Stimulated activated CD4-positive, alpha-beta T cell treated with anti-CD3 and anti-CD28 coated beads, Interleukin-4, amount 100 ng/mL, for 24 hours (primary cell): ENCODE measurements around the gene PSMF1.

Source experiments
- DNase-seq: peaks from one replicate; pipeline ENCODE4 v3.0.0-alpha.2; 2020

The PSMF1 gene

GRCh38 chr20:1166948-1167720 is 48.7 kb downstream of the PSMF1 start:
- no peak for DNase-seq

DNA sequence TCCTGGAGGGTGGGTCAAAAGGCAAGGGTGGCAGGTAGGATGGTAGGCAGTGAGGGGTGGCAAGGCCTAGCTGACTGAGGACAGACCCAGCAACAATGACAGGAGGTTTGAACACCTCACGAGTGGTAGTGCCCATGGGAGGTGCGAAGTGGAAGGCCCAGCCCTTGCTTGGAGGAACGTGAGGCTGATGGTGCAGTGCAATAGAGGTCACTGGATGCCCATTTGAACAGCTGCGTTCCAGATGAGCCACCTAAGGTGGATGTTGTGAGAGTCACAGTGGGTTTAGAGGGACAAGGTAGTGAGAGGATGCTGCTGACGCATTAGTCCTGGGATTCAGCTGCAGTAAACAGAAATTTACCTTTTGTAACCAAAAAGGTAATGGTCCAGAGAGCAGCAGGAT is 50.8 kb downstream of the PSMF1 start:
- no peak for DNase-seq

DNA sequence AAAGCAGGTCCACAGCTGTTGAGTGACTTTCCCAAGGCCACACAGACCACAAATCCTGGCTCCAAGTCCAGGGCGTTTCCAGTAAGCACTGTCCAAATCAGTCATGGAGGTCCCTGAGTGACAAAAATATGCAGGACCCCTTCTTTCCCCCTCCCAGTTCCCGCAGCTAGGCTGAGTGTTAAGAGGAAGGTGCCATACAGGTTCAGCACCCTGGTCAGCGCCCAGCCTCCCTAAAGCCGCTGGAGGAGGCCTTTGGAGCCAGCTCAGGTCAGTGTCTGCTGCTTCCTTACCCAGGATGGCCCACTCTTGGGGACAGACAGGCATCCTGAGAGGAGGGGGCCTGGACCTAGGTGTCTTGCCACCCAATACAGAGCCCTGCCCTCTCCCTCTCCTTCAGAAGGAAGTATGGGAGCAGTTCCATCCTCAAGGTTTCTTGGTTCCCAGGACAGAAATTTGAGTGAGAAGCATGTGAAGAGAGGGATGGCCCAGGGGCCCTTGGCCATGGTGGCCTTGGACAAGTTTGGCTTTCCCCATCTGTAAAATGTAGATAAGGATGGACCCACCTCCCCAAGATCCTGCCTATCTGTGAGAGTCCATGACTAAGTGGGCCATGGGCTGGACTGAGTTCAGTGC is 53.2 kb downstream of the PSMF1 start:
- DNase-seq = no peak

DNA sequence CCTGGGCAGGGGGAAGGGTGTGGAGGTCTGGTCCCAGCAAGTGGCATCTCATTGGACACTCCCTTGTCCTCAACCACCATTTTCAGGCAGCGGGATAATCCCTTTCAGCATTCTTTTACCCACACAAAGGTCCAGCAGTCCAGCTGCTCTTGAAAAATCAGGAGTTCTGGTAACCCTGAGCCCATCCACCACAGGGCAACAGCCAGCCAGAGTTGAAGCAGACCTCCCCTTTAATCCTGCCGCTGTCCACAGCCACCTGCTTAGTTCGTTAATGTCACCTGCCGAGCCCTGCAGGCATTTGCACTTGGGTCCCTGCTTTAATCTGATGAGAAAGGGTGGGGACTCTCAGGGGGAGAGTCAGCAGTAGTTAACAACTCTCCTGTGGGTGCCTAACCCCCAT is 55.3 kb downstream of the PSMF1 start:
- no peak for DNase-seq

DNA sequence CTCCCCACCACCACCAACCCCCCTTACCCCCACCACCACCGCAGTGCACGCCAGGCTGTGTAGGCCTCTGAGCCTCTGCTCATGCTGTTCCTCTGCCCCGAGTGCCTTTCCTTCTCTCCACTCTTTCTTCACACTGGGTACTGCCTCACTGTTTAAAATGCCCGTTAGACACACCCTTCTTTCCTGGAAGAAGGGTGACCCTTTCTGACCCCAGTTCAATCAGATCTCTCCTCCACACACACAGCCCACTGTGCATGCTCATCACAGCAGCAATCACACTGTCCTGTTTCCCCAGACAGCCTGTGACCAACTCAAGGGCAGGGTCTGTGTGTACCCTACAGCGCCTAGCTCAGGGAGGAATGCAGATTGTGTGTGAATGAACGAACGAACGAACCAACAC is 56.4 kb downstream of the PSMF1 start:
- no peak for DNase-seq

DNA sequence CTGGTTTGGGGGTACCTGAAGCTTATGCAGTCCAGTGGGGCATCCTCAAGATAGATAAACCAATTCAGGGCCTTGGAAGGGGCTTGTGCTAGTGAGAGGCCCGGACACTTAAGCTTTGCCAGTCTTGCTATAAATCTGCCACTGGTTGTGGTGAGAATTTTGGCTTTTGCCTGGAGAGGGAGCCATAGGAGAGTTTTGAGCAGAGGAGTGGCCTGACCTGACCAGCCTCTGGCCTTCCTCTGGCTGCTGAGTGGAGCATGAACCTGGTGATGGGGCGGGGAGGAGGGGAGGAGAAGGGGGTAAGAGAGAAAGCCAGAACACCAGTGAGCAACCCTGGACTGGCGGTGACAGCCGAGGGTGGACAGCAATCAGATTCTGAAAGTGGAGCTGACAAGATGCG is 59.3 kb downstream of the PSMF1 start:
- no peak for DNase-seq

DNA sequence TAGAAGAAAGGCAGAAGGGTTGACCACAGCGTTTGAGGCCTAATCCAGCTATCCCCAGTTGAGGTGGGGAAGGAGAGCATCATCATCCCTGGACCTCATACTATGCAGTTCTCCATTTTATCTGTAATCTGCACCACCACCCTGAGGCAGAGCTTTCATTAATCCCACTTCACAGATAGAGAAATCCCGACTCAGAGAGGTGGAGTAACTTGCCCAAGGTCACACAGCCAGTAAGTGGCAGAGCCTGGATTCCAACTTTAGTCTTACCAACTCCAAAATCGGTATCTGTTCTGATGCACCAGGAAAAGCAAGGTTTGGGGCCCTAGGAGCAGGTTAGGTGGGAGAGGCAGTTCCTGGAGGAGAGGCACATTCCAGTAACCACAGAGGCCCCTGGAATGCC is 59.7 kb downstream of the PSMF1 start:
- no peak for DNase-seq

GRCh38 chr20:1178623-1179022 is 60.2 kb downstream of the PSMF1 start:
- no peak for DNase-seq

GRCh38 chr20:1180949-1181348 is 62.5 kb downstream of the PSMF1 start:
- DNase-seq = no peak

GRCh38 chr20:1182106-1182505 is 63.7 kb downstream of the PSMF1 start:
- DNase-seq = no peak

- DNase-seq = no peak
Observed at GRCh38 chr20:1183153-1183552, 64.8 kb downstream of the PSMF1 start.

DNA sequence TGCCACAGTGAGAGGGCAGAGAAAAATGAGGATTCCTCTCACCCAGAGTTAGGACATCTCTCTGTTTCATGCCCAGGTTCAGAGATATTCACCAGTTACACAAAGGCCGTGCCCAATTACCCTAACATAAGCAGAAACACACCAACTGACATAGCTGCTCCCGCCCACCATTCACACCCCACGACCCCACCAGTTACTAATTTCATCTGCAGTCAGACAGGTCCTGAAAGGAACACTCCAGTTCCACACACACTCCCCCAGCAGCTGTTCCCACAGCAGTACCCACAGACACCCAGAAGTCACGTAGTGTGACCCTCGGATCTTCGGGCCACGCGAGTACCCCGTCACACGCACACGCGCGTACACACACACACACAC is 65.8 kb downstream of the PSMF1 start:
- DNase-seq = no peak

GRCh38 chr20:1184638-1185315 is 66.4 kb downstream of the PSMF1 start, which contains the start of gene TMEM74B:
TMEM74B (minus strand) TSS chr20:1184981; CDS start chr20:1183801, 1,180 bp downstream.
- DNase-seq = no peak

DNA sequence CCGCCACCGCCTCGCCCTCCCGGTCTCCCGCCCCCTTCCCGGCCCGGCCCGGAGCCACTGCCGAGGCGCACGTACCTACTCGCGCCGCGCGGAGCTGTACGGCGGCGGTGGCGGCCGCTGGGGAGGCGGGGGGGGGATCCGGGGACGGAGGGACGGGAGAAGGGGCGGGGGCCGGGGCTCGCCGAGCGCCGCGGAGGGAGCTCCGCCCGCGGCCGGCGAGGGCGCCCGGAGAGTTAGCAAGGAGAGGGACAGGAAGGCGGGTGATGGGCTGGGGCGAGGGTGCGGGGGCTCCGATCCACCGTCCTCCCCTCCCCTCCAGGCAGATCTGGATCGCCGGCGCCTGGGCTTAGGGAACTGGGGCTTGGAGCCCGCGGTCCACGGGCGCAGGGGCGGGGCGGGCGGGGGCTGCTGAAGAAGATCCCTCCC is 66.9 kb downstream of the PSMF1 start:
- no peak for DNase-seq

DNA sequence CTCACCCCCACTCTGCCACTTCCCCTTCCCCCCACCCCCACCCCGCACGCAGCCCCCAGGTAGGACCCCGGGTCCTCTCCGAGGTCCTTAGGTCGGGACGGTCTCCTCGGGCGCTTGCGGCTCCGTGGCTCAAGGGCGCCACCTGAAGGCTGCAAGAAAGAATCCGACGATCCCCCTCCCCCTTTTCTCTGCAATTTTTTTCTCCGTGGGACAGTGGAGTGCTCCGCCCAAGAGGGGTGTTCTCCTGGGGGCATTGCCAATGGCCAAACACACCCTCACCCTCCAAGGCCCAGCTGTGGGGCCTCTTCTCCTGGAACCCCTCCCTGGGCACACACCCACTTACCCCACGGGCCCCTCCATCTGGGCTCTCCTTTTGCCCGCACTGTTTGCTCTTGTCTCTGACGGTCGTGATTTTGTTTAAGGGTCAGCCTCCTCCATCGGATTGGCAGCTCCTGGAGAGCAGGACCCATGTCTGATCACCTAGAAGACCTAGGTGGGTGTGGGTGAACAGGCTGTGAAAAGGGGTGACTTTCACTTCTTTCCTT is 67.5 kb downstream of the PSMF1 start:
- DNase-seq = peak; percentile 50

DNA sequence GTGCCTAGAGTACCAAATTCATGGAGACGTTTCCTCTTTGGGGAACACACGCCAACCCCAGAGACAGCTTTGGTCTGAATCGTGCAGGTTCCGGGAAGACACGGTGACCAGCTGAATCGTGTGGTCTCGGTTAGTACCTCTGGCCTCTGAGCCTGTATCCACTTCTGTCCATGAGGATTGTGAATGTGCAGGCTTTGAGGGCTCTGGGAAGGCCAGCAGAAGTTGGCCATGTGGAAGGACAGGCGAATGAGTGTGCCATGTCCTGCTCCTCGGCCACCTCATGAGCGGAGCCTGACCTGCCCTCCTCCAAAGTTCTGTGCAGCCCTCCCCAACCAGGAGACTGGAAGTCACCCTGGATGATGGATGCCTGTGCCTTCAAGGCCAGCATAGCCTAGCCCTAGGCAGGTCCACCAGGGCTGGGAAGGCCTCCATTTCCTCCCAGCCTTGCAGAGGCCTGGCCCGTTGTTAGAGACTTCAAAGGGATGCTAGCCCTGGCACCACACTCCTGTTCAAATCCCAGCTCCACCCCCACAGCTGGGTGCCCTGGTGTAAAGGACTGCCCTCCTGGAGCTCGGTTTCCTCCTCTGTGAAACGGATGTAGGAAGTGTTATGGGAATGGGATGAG is 68.1 kb downstream of the PSMF1 start:
- no peak for DNase-seq

DNA sequence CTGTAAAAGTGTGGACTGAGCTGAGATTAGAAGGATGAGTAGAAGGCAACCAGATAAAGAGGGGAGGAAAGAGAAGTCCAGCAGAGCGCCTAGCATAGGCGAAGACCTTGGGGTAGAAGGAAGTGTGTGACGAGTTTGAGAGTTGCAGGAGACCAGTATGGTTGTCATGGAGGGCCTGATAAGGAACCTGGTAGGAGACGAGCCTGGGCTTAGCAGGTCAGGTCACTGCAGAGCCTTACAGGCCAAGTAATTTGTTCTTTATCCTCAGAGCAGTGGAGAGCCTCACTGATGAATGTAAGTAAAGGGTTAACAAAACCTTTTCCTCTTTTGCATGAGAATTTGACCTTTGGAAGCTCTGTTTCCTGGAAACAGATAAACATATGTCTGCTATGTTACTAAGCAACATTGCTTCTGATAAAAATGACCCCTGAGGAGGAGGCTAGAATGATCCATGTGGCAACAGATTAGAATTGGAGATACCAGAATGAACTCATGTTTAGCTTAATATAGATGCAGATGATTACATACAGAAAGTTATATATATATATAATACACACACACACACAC is 69.3 kb downstream of the PSMF1 start:
- DNase-seq = no peak

DNA sequence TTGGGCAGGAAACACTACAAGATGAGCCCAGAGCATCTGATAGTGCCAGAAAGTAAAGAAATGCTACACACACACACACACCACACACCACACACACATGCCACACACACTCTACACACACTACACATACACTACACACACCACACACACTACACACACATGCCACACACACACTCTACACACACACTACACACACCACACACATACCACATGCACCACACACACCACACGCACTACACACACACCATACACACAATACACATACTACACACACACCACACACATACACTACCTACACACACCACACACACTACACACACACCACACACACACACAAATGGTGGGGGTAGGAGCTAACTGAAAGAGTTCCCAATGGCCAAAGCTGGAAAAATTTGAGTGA is 69.9 kb downstream of the PSMF1 start:
- DNase-seq = no peak

DNA sequence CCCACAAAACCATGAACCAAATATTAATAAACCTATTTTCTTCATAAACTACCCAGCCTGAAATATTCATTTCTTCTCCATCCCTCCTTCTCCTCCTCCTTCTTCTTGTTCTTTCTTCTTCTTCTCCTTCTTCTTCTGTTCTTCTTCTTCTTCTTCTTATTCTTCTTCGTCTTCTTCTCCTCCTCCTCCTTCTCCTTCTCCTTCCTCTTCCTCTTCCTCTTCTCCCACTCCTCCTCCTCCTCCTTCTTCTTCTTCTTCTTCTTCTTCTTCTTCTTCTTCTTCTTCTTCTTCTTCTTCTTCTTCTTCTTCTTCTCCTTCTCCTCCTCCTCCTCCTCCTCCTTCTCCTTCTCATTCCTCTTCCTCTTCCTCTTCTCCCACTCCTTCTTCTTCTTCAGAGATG is 71.4 kb downstream of the PSMF1 start:
- no peak for DNase-seq

GRCh38 chr20:1190847-1191246 is 72.4 kb downstream of the PSMF1 start:
- DNase-seq = no peak

DNA sequence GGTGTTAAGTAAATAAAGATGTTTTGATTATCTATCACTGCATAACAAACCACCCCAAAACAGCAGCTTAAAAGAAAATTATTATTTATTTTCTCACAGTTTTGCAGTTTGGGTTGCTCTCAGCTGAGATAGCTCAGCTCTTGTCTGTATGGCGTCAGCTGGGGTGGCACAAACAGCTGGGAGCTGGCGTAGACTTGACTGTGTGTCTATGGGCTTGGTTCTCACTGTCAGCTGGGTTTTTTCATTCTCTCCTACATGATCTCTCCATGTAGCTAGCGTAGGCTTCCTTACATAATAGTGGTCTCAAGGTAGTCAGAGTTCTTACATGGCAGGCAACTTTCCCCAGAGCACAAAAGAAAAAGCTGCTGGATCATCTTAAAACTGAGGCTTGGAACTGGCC is 72.9 kb downstream of the PSMF1 start:
- no peak for DNase-seq

GRCh38 chr20:1195226-1195625 is 76.8 kb downstream of the PSMF1 start:
- DNase-seq = no peak

GRCh38 chr20:1196634-1197033 is 78.2 kb downstream of the PSMF1 start:
- DNase-seq = no peak
